K562 (cell line): ENCODE measurements around the gene CHRND. TPM values are rescaled to one million over a fixed set of nuclear protein-coding genes. Genes with fewer than 3 reads are reported as not detected.

Experiments used
- ATAC-seq: fragments of 200-7000 bp; cut with Tn5 transposase; 3 replicates; pipeline ENCODE4 v1.9.1; 2020; ENCODE audit warnings: moderate library complexity
- BruUV-seq: library from RNA; stranded (reverse); fragments of 400-500 nt; replicated peaks from 2 replicates; lab custom pipeline; 2021; lab: Mats Ljungman, UMichigan
- CTCF ChIA-PET: fragments of 300-600 bp; formaldehyde crosslinking; extraction: SDS; loops from one replicate; lab custom pipeline; 2021; ENCODE audit warnings: low intra/inter-chr PET ratio; lab: Yijun Ruan, JAX
- POLR2A ChIA-PET: fragments of 300-600, 350-650 bp; sonication (Branson Sonifier 250); formaldehyde crosslinking; extraction: SDS; loops from one replicate; lab custom pipeline; 2021; ENCODE audit warnings: antibody characterized with exemption, inconsistent platforms; lab: Yijun Ruan, JAX
- DNase-seq, 4 experiments: peaks; one replicate each; pipeline versions ENCODE4 v3.0.0 to v3.0.0-alpha.2; 2011 to 2018; ENCODE audit warnings: low spot score in 3 of 4, mixed read lengths in 3 of 4; ENCODE audit errors: extremely low read depth in 1 of 4
- FAIRE-seq: peaks from 2 replicates; lab custom pipeline; 2011; peaks lifted over from hg19 to GRCh38; lab: Jason Lieb, UNC
- H2AFZ ChIP-seq: 2 replicates; pipeline ENCODE4 v1.6.0; 2011; ENCODE audit warnings: low read depth, low read length, control low read depth, inconsistent platforms
- H3K27ac ChIP-seq: fragments of 200-600 bp; 3 replicates; pipeline ENCODE4 v1.8.0; 2011; ENCODE audit warnings: low read depth, mild to moderate bottlenecking, control low read depth, inconsistent platforms, low read length, moderate library complexity, mixed read lengths; ENCODE audit errors: extremely low read depth
- H3K27me3 ChIP-seq, 2 experiments: fragments of 300-600 bp in 1 of 2; 2 replicates in 1 of 2; 3 replicates in 1 of 2; pipeline versions ENCODE4 v1.6.0 to v1.8.0; 2011; ENCODE audit warnings: inconsistent platforms in 2 of 2, low read length in 2 of 2, mild to moderate bottlenecking in 1 of 2, mixed read lengths in 1 of 2, moderate library complexity in 1 of 2; ENCODE audit not compliant: control insufficient read depth in 2 of 2, insufficient read depth in 2 of 2
- H3K36me3 ChIP-seq: fragments of 300-600 bp; 3 replicates; pipeline ENCODE4 v1.8.0; 2011; ENCODE audit warnings: mild to moderate bottlenecking, low read length, inconsistent platforms; ENCODE audit not compliant: control insufficient read depth, insufficient read depth
- H3K4me1 ChIP-seq, 2 experiments: fragments of 200-600 bp in 1 of 2; replicated peaks in 1 of 2; 2 replicates in 1 of 2; 3 replicates in 1 of 2; pipeline versions ENCODE4 v1.5.1 to v1.8.0; 2011; ENCODE audit warnings: inconsistent platforms in 2 of 2, low read length in 2 of 2, mild to moderate bottlenecking in 1 of 2, mixed read lengths in 1 of 2, moderate library complexity in 1 of 2; ENCODE audit not compliant: control insufficient read depth in 2 of 2, insufficient read depth in 2 of 2
- H3K4me2 ChIP-seq: 2 replicates; pipeline ENCODE4 v1.6.1; 2011; ENCODE audit warnings: low read length, control low read depth, inconsistent platforms, mixed read lengths; ENCODE audit not compliant: insufficient read depth
- H3K4me3 ChIP-seq: fragments of 200-600 bp; sonication (generic), shearing (Covaris generic); 2 replicates; pipeline ENCODE4 v1.5.1; 2016; ENCODE audit warnings: control low read depth, inconsistent platforms
- H3K79me2 ChIP-seq: fragments of 200-600 bp; 3 replicates; pipeline ENCODE4 v1.8.0; 2011; ENCODE audit warnings: low read length, inconsistent platforms; ENCODE audit not compliant: control insufficient read depth, insufficient read depth
- H3K9ac ChIP-seq, 2 experiments: 2 replicates each; pipeline versions ENCODE4 v1.6.0 to v1.6.1; 2011; ENCODE audit warnings: low read depth in 2 of 2, low read length in 2 of 2, control low read depth in 1 of 2, inconsistent platforms in 1 of 2, mild to moderate bottlenecking in 1 of 2, mixed read lengths in 1 of 2; ENCODE audit not compliant: insufficient read depth in 1 of 2
- H3K9me1 ChIP-seq: one replicate; pipeline ENCODE4 v1.6.0; 2011; ENCODE audit warnings: inconsistent platforms, mild to moderate bottlenecking, low read length, moderate library complexity; ENCODE audit not compliant: control insufficient read depth, insufficient read depth
- H3K9me3 ChIP-seq: replicated peaks from 2 replicates; pipeline ENCODE4 v1.5.1; 2011; ENCODE audit warnings: low read depth, low read length, inconsistent platforms; ENCODE audit not compliant: control insufficient read depth, insufficient read depth
- H4K20me1 ChIP-seq: replicated peaks from 2 replicates; pipeline ENCODE4 v1.6.1; 2011; ENCODE audit warnings: low read length, inconsistent platforms, mixed read lengths; ENCODE audit not compliant: control insufficient read depth, insufficient read depth
- BCLAF1 ChIP-seq, 2 experiments: fragments of 450-650 bp in 1 of 2; IDR thresholded peaks; 2 replicates each; pipeline ENCODE4 v1.6.1; 2011 to 2017; ENCODE audit warnings: low read depth in 2 of 2, antibody characterized with exemption in 1 of 2, borderline replicate concordance in 1 of 2, low read length in 1 of 2, mild to moderate bottlenecking in 1 of 2, mixed read lengths in 1 of 2; ENCODE audit not compliant: control insufficient read depth in 1 of 2
- E2F5 ChIP-seq: sonication (generic); formaldehyde crosslinking; IDR thresholded peaks from 2 replicates; pipeline ENCODE4 v1.8.0; 2022; ENCODE audit warnings: mild to moderate bottlenecking, missing genetic modification reagents
- HMG20B ChIP-seq: fragments of 250-450 bp; sonication (Bioruptor Pico); IDR thresholded peaks from 2 replicates; pipeline ENCODE4 v1.5.0; 2021; ENCODE audit warnings: mild to moderate bottlenecking
- ZNF507 ChIP-seq: conservative IDR thresholded peaks from 2 replicates; pipeline ENCODE4 v1.6.1; 2017; ENCODE audit warnings: missing genetic modification characterization, missing compliant biosample characterization
- WGBS: fragments of 100-300 bp; shearing (Covaris generic); methylation state at CpG from one replicate; pipeline ENCODE4 v1.1.6; 2016; ENCODE audit warnings: low coverage, mixed read lengths; ENCODE audit not compliant: insufficient coverage; ENCODE audit errors: missing lambda C conversion rate; 5-methylcytosine and 5-hydroxymethylcytosine counted together
- in situ Hi-C: fragments of 300-500 bp; cut with MboI; formaldehyde crosslinking; loops from 4 replicates; pipeline ENCODE4 v1.15.0; 2018; ENCODE audit warnings: inconsistent platforms, mixed read lengths
- intact Hi-C: fragments of 100-400 bp; cut with micrococcal nuclease; formaldehyde crosslinking; loops from 2 replicates; pipeline ENCODE4 v1.14.2; 2022
- polyA plus RNA-seq, 8 experiments: library from polyadenylated mRNA; depleted of rRNA in 4 of 8; stranded (reverse) in 5 of 8; unstranded in 3 of 8; fragments of >200 nt; fragmentation: Nextera tagmentation in 2 of 8; fragmentation: Illumina TruSeq in 1 of 8; extraction: Ambion mirVana in 2 of 8; extraction: Trizol in 1 of 8; gene quantifications; 2 replicates each; pipeline versions ENCODE4 v1.2.1 to v1.2.3, GENCODE V29; 2011 to 2014; ENCODE audit warnings: inconsistent platforms in 1 of 8, missing spikeins in 1 of 8
- total RNA-seq, 7 experiments: library from RNA; depleted of rRNA in 6 of 7; stranded (reverse); fragments of >200 nt in 6 of 7; fragmentation: Illumina TruSeq in 2 of 7; extraction: Trizol in 2 of 7; gene quantifications; 2 replicates each; pipeline versions ENCODE4 v1.2.1 to v1.2.3, GENCODE V29; 2011 to 2021; ENCODE audit warnings: low replicate concordance in 1 of 7

CHRND gene
- total and polyA plus RNA-seq, 9 of the 15 experiments (the other 6 are each of a cell fraction or from before 2014, with no cell fraction given) = not detected

GRCh38 chr2:232528746-232529460 is 2.9 kb downstream of the CHRND start:
- in situ Hi-C loops (no loop called here), intact Hi-C loops (no loop called here)
- no peak overlapping the region for H3K27ac ChIP-seq
- H3K4me1 ChIP-seq = peaks cover 0 to 7% of the 10 kb centered on the region in 2 experiments; a peak in 2 of 5 replicates
- FAIRE-seq = no peak
- BruUV-seq = no TSS peak
- 0% methylated on average over 9 of the region's 11 CpGs for WGBS
- no peaks in the 10 kb centered on the region for H3K79me2 ChIP-seq
- H3K4me3 ChIP-seq = no peak overlapping the region
- H4K20me1 ChIP-seq = no peaks in the 10 kb centered on the region
- DNase-seq = no peak
- H3K9ac ChIP-seq = no peak overlapping the region
- no peaks in the 10 kb centered on the region for H3K9me3 ChIP-seq
- TF ChIP-seq HMG20B = no peak
- TF ChIP-seq ZNF507 (tag) = no peak
- no peak for TF ChIP-seq E2F5 (CRISPR knock-in tag)
- TF ChIP-seq BCLAF1 (IDR thresholded peaks at IDR 0.05; ENCODE audit: borderline replicate concordance in 1 of 2, control insufficient read depth in 1 of 2, low read depth in 2 of 2, low read length in 1 of 2) = no peak
- TF ChIP-seq, all 486 proteins: peak for 0
- no peaks in the 10 kb centered on the region for H3K36me3 ChIP-seq
- peaks cover 0 to 36% of the 10 kb centered on the region in 2 experiments; a peak in 2 of 5 replicates for H3K27me3 ChIP-seq
- H3K4me2 ChIP-seq = no peak overlapping the region
- no peaks in the 10 kb centered on the region for H3K9me1 ChIP-seq
- no peak for ATAC-seq
- ChIA-PET POLR2A (interaction anchor here (0.5 to 0.6 kb wide), 2 partner anchors 17 to 39 kb away, joined by 3 to 4 read pairs; no protein-coding TSS in a partner anchor), CTCF (no interaction called here)
- H2AFZ ChIP-seq = no peak overlapping the region
